NOMO-1 treated with dmso at 0.1 percent for 144 hours (cell line): ENCODE data around the gene CDH12.
A peak's percentile ranks its signal among the peaks of the same experiment; 100 is the strongest.
"Not testable (repeated sequence)": the region's sequence is repeated elsewhere in the genome, so short reads cannot be mapped to it uniquely, and the experiment has no call there.

ENCODE experiments used
- DNase-seq: peaks from one replicate; lab custom pipeline; 2025; ENCODE audit not compliant: unreplicated experiment; lab: John Stamatoyannopoulos, UW

Gene CDH12

DNA sequence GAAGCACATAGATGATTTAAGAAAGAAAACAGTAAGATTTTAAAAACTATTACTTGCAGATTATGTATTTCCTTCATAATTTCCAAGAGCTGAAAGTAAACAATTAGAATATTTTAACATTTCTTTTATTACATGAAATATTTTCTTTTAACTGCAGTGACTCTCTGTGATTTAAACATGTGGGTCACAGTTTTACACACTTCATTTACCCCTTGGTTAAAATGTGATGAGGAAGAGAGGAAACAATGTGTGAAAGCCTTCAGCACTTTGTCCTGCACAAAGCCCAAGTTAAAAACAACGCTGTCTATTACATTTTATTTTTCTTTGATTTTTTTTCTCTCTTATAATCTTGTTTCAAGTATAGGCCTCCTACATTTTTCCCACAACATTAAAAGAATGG, 801.3 kb downstream of the CDH12 start:
- DNase-seq: no peak

DNA sequence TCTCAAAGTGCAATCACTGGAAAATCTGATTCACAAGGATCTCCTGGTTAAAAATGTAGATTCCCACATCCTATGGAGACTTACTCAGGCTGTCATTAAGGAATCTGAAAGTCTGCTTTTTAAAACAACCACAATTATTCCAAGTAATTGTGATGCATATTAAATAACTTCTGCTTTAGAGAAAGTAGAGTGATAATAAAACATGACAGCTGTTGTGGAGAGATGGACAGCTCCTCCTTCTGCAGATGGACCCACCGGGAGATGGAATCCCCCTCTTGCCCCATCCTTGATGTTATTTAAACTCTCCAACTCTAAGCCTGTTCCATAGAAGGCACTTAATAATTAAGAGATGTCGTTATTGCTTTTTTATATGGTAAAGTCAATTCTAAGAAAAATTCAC, 802.2 kb downstream of the CDH12 start:
- no peak for DNase-seq

DNA sequence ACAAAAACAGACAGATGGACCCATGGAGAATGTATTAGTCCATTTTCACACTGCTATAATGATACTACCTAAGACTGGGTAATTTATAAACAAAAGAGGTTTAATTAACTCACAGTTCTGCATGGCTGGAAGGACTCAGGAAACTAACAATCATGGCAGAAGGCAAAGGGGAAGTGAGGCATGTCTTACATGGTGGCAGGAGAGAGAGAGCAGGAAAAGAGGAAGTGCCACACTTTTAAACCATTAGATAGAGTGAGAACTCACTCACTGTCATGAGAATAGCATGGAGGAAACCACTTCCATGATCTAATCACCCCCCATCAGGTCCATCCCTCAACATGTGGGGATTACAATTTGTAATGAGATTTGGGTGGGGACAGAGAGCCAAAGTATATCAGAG, 808.9 kb downstream of the CDH12 start:
- DNase-seq: no peak

DNA sequence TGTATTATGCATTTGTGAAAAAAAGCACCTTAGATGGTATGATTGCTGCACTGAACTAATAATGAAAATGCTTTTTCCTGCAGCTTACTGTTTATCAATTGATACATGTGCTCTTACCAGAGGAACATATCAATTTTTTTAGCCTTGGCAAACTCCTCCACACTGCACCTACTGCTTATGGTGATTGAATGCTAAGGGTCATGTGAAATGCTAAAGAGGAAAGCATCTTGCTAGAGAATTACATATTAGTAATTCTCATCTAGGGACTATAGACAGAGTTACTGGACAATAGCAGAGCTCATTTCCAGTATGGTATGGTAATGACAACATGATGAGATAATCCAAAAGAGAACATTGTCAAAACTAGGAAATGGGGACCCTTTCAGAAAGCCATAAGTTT, 817.1 kb downstream of the CDH12 start:
- no peak for DNase-seq

DNA sequence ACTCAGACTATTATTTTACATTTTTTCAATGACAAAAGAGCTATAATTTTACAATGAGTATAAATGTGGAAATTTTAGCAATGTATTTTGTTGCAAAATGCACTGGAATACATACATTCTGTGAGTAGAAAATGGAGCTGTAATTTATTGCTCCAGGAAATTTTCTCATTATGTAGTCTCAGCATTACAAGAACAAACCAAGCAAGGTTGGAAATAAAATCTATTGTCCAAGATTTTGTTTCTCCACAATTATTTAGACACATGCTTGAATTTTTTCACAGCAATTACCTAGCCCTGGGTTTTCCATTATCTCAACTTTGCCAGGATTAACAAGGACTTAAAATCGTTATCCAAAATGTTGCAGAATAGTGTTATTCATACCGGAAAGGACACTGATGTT, 820.1 kb downstream of the CDH12 start:
- DNase-seq: no peak

DNA sequence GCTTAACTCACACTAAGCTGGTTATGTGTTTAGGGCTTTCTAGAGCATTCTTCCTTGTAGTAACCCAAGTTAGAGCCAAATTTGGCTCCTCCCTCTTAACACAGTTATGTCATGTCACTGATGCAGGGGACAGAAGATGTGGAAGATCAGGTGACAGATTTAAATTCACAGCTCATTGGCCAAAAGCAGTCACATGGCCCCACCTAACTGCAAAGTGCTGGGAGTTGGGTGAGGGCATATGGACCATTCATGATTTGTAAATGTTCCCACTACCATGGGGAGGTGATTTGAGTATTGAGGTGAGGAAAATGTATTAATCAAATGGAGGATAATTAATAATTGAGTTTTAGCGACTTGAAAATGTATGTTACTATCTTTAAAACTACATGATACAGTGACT, 829.4 kb downstream of the CDH12 start:
- DNase-seq: no peak

DNA sequence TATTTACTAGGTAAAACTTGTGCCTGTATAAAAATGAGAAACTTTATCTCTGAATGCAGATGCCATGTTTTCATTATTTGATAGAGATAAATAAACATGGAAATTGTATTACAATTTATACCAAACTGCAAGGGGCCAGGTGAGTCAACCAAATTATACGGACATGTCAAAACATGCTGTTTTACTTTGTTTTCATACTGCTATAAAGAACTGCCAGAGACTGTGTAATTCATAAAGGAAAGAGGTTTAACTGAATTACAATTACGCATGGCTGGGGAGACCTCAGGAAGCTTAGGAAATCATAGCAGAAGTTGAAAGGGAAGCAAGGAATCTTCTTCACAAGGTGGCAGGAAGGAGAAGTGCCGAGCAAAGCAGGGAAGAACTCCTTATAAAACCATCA, 840.3 kb downstream of the CDH12 start:
- not testable (repeated sequence) for DNase-seq

DNA sequence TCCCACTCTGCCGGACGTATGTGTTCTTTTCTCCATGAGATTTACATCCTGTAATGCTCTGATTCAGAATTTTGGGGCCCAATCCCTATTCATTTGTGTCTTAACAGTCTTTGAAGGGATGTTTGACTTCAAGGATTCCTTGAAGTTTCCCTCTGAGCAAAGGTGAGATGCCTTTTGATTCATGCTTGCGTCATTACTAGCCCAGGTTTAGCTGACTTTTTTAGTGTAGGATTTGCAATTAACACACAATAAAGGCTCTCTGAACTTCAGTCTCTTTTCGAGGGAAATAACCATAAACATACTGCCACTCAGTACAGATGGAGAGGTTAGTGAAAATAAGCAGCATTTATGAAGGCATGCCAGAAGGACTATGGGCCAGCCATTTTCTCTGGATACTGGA, 842.3 kb downstream of the CDH12 start:
- not testable (repeated sequence) for DNase-seq

DNA sequence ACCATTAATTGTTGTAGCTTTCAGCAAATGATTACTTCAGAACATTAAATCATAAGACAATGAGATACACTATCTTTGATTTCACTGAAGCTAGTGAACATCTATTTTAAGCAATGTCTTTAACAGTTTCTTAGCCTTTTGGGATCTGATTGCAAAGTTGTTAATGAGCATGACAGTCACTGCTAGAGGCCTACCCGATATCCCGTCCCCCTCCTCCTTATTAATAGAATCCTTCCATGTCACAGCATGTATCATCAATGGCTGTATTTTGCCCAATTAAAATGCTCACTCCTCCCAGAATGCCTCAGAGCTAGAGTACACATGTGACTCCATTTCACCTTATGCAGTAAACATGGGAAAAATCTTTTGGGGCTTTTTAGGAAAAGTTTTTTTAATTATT, 852.0 kb downstream of the CDH12 start:
- DNase-seq: not testable (repeated sequence)

DNA sequence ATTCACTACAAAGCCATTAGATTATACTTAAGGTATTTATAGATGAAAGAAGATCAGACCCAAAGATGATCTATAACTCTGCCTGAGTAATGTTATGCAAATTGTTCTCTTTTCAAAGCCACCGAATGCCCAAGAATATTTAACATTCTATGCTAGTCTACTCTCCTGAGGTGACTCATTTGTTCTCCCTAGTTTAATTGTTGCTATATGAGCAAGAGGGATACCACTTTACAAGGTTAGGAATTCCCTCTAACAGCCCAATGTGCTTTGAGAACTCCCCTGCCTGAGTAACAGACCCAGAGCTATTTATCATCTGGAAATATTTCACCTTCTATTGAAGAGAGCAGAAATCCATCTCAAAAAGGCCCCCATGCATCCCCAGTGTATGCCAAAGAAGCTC, 867.3 kb downstream of the CDH12 start:
- DNase-seq: not testable (repeated sequence)

DNA sequence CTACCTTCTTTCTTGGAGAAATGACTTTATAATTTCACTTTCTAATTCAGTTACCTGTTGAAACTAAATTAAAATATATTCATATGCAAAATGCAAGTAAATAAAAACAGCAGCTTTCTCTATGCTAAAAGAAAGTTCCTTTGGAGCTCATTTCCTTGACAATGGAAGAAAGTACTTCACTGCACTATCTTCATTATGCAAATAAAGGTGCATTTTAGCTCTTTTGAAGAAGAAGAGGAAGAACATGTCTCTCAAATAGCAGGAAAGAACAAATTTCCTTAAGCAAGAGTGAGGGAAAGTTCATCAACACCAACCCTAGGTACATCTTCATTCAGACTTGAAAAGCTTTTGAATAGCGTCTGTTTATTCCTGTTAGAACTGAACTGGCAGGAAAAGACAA, 901.6 kb downstream of the CDH12 start:
- DNase-seq: not testable (repeated sequence)

DNA sequence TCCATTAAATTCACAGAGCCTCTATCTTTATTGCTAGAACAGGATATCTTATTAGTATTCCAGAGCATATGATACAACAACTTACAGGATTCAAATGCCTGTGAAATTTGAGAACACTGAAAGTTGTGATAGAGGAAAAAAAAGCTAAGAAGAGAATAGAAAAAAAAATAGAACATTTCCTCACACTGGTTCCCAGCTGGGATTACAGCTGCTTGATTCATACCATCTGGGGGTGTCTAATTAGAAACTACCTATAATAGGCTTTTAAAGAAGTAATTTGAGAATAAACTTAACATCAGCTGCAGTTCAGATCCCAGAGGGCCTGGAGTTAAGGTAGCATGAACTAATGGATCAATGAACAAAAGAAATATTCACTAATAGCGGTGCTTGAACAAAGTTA, 922.0 kb downstream of the CDH12 start:
- no peak for DNase-seq

DNA sequence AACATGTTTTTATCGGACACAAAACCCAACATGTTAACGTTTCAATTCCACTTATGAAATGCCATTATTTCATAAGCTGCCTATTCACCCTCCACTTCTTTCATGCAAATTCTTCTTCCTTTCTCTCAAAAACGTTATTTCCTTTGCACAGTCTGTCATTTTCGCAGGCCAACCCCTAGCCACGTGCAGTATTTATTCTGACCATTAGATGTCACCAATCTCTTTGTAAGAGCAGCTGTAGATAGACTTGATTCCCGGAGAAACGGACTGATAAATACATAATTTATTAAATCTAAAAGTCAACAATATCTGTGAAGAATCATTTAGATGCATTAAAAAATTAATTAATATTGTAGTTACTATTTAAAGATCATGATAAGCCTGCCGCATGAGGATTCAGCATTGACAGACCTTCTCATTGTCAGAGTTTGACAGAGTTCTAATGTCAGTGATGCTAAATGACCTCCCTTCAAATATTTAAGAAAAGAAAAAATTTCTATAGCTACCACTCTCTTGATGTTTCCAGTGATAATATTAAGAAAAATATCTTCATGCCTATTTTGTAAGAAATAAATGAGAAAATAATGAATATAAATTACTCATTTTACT, 933.6 kb downstream of the CDH12 start:
- peak; percentile 10 for DNase-seq

DNA sequence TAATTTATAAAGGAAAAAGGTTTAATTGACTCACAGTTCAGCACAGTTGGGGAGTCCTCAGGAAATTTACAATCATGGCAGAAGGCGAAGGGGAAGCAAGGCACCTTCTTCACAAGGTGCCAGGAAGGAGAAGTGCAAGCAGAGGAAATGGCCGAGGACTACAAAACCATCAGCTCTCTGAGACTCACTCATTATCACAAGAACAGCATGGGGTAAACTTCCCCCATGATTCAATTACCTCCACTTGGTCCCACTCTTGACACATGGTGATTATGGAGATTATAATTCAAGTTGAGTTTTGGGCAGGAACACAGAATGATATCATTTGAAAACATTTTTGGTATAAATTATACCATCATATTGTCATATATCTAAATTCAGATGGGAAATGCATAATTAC, 934.7 kb downstream of the CDH12 start:
- DNase-seq: no peak

DNA sequence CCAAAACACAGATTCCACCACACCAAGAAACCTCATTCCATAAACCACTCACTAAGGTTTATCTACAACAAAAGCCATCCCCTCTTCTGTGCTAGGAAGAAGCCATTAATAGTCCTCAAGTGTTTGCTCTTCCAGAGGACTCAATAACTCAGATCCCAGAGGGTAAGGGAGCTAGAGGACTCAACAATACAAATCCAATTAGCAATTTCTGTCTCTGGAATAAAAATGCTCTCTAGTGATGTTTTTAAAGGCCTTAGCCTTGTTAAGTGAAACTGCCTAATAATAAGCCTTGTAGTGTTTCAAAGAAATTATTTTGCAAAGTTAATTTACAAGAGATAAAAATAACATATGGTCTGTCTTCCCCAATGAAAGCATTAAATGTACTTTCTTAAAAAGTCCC, 942.4 kb downstream of the CDH12 start:
- no peak for DNase-seq

DNA sequence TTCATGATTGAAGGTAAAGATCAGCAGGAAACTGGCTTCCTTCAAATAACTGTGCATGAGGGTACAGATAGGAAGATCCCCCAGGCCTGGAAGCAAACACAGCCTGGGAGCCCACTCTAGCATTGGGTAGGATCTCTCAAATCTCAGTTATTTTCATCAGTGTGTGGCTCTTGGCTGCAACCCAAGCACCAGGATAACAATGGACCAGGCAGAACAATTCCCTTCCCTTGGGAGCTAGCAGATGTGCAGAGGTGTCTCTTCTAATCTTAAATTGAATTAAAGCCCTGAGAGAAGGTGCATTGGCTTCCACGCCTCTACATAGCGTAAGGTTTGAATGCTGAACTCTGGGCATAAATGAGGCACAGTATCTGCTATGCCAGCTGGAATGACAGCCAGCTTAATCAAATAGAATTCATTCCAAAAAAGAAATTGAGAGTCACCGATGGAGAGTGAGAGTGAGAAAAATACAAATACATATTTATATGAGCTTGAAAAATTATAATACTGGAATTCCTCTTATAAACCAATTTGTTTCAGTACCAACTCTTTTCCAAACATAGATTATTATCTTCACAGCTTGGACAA, 957.3 kb downstream of the CDH12 start:
- DNase-seq: no peak

DNA sequence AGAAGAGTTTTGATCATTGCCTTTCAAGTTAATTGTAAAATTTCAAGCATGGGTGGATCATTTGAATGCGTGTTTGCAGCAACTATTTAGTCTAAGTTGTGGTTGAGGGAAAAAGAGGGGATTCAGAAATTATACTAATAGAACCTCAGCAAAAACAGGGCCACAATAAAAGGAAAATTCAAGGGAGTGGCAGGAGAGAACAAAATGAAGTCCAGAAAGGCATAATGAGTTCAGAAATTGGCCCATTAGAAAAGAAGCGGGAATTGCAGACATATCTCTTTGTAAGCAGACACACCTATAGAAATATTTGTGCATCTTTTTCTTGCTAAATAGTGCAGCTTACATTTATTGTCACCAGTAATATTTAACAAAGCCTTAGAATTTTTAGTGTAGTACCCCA, 960.0 kb downstream of the CDH12 start:
- no peak for DNase-seq

DNA sequence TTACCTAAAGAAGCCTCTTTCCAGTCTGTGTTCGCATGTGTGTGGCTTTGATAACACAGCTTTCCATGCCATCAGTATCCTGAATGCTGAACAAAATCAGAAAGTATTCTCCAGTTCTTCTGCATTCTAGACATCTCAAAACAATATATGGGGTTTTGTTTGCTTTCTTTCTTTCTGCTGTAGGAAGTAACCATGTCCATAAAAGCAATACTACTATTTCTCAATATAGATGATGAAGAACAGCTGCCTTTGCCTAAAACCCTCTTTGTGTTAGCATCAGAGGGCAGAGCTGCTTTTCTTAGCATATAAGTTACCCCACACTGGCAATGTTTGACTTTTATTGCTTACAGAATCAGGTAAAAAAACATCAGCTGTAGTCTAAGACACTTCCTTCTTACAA, 963.6 kb downstream of the CDH12 start:
- no peak for DNase-seq

DNA sequence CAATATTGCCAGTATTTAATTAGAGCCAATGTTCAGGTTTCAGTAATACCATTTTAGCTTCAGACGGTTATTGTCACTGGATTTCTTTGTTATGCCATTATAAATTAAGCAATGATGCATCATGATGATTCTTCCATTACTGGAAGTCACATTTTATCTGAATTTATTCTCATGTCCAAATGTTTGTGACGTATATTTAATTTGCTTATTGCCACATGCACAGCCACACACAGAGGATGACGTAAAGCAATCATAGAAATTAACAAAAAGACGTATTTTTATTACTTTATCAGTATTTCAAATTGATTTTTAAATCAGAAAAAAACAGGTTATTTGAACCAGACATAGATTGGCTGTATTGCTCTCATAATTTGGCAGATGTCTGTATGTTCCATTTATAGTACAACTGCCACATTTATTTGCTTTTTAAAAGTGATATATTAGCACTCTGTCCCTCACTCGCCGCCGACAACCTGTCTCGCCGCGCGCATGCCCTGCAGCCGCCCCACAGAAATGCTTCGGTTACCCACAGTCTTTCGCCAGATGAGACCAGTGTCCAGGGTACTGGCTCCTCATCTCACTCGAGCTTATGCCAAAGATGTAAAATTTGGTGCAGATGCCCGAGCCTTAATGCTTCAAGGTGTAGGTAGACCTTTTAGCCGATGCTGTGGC, 970.9 kb downstream of the CDH12 start:
- DNase-seq: no peak

DNA sequence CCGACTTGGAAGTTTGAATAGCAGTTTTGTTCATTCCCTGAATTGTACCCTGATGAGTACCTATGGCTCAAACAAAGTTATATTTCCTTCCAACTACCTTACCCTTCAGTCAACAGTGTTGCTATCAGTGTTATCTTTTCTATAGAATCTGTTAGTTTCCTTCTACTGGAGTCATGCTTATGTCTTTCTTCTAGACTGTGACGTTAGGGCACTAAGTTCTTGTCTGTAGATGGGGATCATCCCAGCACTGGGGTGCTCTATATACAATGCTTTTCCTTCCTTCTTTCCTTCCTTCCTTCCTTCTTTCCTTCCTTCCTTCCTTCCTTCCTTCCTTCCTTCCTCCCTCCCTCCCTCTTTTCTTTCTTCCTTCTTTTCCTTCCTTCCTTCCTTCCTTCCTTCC, 973.0 kb downstream of the CDH12 start:
- DNase-seq: no peak

DNA sequence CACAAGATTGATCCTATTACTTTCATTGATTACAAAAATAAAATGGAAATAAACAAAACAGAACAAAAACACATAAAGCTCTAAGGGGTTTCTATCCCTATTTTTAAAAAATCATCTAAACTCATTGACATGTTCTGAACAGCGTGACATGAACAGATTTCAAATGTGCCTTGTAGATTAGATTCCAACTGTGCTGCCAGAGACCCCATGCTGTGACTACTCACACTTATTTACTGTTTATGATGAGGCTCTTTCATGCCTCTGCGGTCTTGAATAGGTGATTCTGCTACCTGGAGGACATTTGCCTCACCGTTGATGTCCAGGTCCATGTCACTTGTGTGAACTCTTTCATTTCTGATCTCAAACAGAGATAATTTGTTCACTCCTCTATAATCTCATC, 990.2 kb downstream of the CDH12 start:
- no peak for DNase-seq

DNA sequence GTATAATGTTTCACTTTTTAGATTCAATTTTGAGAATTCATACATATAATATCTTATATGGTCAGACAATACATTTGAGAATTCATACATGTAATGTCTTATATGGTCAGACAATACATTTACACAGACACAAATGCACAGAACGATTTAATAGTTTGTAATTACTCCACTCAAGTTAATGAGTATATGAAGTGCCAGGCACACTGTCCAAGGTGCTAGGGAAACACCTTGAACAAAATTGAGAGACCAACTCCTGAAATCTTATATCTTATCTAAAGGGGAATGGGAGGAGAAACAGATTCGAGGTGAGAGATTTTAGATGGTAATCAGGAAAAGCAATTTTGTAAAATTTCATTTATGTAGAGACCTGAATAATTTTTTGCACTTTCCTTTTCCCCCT, 994.7 kb downstream of the CDH12 start:
- no peak for DNase-seq

DNA sequence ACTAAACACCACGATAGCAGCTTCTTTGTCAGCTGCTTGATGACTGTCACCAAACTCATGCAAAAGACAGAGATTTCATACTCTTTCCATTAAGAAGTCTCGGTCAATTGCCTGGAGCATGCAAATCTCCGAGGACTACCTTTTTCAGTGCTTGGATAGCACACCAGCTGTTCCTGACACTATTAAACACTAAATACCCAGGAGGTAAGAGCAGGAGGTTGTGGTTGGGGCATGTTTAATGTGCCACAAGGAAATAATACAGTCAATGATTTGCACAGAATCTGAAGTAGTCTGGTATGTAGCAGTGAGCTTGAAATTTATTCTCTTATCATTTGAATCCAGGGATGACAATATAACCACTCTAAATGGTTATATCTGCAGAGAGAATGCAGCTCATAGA, 996.2 kb downstream of the CDH12 start:
- DNase-seq: no peak
